Activated naive CD4-positive, alpha-beta T cell treated with anti-CD3 and anti-CD28 coated beads, Interleukin-2, amount 50 U/mL, for 72 hours (primary cell): ENCODE data around the gene LSM2. TPM values are rescaled to one million over a fixed set of nuclear protein-coding genes. Genes with fewer than 3 reads are reported as not detected.
"Not testable (repeated sequence)": the region's sequence is repeated elsewhere in the genome, so short reads cannot be mapped to it uniquely, and the experiment has no call there.

Experiments
- ATAC-seq, 2 donors: fragments of 150-1000 bp; cut with Tn5 transposase; 2 replicates each; pipeline ENCODE4 v1.10.0; 2021; ENCODE audit warnings: mild to moderate bottlenecking in 2 of 2, moderate library complexity in 2 of 2
- DNase-seq, 2 donors: peaks; one replicate each; pipeline ENCODE4 v3.0.0; 2021 to 2022; ENCODE audit warnings: low spot score in 2 of 2
- H3K27ac Mint-ChIP-seq, 2 donors: one replicate each; pipeline ENCODE4 v1.8.0; 2022; ENCODE audit warnings: mild to moderate bottlenecking in 2 of 2, mixed read lengths in 2 of 2
- H3K36me3 Mint-ChIP-seq, 2 donors: one replicate each; pipeline ENCODE4 v1.8.0; 2022; ENCODE audit warnings: mixed read lengths in 2 of 2
- H3K9me3 Mint-ChIP-seq, 2 donors: one replicate each; pipeline ENCODE4 v1.8.0; 2022; ENCODE audit warnings: mixed read lengths in 2 of 2
- total RNA-seq, 2 donors: library from RNA; stranded (reverse); gene quantifications; one replicate each; pipeline ENCODE4 v1.2.3, GENCODE V29; 2022

LSM2 gene
- total RNA-seq, 2 donors from 2014 or later, result 150 to 173 TPM

DNA sequence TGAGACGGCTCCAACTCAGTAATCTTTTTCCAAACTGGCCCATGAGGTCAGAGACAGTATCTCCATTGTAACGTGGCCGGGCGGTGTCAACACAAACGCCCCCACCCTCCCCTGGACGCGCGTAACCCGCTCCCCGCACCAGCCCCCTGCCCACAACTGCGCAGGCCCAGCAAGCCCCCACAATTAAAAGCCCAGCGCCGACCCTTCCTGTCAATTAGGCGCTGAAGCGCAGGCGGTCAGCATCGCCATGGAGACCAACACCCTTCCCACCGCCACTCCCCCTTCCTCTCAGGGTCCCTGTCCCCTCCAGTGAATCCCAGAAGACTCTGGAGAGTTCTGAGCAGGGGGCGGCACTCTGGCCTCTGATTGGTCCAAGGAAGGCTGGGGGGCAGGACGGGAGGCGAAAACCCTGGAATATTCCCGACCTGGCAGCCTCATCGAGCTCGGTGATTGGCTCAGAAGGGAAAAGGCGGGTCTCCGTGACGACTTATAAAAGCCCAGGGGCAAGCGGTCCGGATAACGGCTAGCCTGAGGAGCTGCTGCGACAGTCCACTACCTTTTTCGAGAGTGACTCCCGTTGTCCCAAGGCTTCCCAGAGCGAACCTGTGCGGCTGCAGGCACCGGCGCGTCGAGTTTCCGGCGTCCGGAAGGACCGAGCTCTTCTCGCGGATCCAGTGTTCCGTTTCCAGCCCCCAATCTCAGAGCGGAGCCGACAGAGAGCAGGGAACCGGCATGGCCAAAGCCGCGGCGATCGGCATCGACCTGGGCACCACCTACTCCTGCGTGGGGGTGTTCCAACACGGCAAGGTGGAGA lies 8.5 kb upstream of the LSM2 start, which contains the start of the genes HSPA1A and HSPA1L:
TSS of gene HSPA1A (plus strand) at position 519 of the 814 bp plus-strand sequence. CDS start at position 733, 214 bp downstream.
TSS of gene HSPA1L (minus strand) at position 259 of the 814 bp plus-strand sequence. CDS start 3,311 bp downstream, outside the sequence.
- Mint-ChIP-seq H3K27ac (peak within 1 kb of the TSS; percentile 88 to 98), H3K36me3 (peaks cover 7 to 27% of the 10 kb centered on the region in 2 donors), H3K9me3 (no peaks in the 10 kb centered on the region)
- DNase-seq (peak; percentile 70 to 80), ATAC-seq (peak; percentile 23 to 43)

DNA sequence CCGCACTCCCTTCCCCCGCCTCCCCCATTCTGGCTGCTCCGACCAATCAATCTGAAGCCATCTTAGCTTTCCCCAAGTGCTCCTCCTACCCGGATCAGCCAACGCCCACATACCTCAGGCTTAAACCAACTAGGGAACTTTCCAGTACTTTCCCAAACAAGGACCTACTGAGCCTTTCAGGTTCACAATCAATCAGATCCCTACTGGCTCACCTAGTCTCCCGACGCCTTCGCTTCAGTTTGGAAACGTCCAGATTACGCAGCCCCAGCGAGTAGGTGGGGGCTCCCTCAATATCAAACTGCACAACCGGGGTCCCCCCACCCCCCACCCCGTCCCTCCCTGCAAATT lies 7.9 kb upstream of the LSM2 start:
- Mint-ChIP-seq H3K36me3 (peaks cover 7 to 27% of the 10 kb centered on the region in 2 donors), H3K27ac (peak overlapping the region; percentile 88 to 94), H3K9me3 (no peaks in the 10 kb centered on the region)
- DNase-seq (peak; percentile 68 to 76), ATAC-seq (peak; percentile 42 to 61)

DNA sequence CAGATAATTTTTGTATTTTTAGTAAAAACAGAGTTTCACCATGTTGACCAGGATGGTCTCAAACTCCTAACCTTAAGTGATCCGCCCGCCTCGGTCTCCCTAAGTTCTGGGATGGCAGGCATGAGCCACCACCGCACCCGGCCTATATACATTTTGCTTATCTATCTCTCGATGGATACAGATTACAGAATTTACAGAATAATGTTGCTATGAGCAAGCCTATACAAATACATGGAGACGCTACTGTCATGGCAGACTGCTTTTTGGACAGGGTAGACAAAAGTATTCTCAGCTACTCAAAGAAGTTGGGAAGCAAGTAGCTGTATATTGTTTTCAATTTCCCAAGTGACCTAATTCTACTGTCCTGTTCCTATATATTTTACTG lies 6.7 kb upstream of the LSM2 start:
- ATAC-seq, result no peak
- H3K9me3 Mint-ChIP-seq, result no peaks in the 10 kb centered on the region
- H3K27ac Mint-ChIP-seq, result peak overlapping the region; percentile 88 to 98
- DNase-seq, result no peak
- peaks cover 7 to 23% of the 10 kb centered on the region in 2 donors for H3K36me3 Mint-ChIP-seq

DNA sequence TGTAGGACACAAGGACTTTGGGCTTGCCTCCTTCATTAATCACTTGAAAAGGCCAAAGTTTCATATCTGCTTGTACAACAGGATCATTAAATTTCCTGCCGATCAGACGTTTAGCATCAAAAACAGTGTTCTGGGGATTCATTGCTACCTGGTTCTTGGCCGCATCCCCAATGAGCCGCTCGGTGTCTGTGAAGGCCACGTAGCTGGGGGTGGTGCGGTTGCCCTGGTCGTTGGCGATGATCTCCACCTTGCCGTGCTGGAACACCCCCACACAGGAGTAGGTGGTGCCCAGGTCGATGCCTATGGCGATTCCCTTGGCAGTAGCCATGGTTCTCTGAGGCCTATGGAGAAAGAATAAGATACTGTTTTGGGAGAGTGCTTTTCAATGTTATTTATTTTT lies 4.9 kb upstream of the LSM2 start:
- no peaks in the 10 kb centered on the region for H3K9me3 Mint-ChIP-seq
- DNase-seq (no peak), ATAC-seq (no peak)
- peaks cover under 1 to 13% of the 10 kb centered on the region in 2 donors for H3K36me3 Mint-ChIP-seq
- H3K27ac Mint-ChIP-seq, result peak overlapping the region in 1 of 2 donors; percentile 98

DNA sequence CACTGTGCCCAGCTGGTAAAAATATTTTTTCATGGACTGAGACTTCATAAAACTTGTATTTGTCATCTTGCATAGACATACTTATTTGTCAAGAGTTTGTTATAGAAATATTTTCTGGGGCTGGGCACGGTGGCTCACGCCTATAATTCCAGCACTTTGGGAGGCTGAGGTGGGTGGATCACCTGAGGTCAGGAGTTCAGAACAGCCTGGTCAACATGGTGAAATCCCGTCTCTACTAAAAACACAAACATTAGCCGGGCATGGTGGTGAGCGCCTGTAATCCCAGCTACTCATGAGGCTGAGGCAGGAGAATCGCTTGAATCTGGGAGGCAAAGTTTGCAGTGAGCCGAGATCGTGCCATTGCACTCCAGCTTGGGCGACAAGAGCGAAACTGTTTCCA lies 1.8 kb upstream of the LSM2 start:
- DNase-seq, ATAC-seq, H3K9me3 Mint-ChIP-seq, H3K27ac Mint-ChIP-seq: not testable (repeated sequence)
- H3K36me3 Mint-ChIP-seq, result peaks cover 11% of the 10 kb centered on the region in 2 donors

DNA sequence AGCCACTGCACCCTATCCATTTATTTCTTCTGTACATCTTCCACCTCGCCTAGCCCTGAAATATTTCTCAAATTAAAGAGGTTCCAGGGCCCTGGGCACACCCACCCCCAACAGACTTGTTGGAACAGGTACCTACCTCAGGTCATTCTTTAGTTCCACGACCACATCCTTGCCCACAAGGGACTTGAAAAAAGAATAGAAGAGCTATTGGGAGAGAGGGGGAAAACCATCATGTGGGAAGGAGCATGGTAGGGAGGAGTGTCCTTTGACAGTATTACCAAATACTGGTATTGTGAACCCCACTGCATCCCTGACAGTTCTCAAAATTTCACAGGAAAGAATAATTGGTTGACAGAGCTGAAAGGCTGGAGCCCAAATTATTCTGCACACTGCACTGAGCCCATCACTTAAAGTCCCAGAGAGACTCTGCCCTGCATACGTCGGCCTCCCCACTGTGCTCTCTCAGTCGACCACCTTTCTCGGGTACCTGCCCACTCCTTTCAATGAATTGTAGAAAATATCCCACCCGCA lies 762 bp downstream of the LSM2 start:
- Mint-ChIP-seq H3K27ac (peak overlapping the region; percentile 95 to 96), H3K36me3 (peaks cover 11 to 22% of the 10 kb centered on the region in 2 donors), H3K9me3 (no peaks in the 10 kb centered on the region)
- DNase-seq, result no peak
- ATAC-seq, result peak; percentile 12 to 13

- not testable (repeated sequence) for DNase-seq, H3K27ac Mint-ChIP-seq, H3K9me3 Mint-ChIP-seq, ATAC-seq
- H3K36me3 Mint-ChIP-seq, result peaks cover 6 to 19% of the 10 kb centered on the region in 2 donors
These were observed 5.5 kb downstream of the LSM2 start for GRCh38 chr6:31801031-31801927.

- Mint-ChIP-seq H3K36me3 (peaks cover 0 to 19% of the 10 kb centered on the region in 2 donors), H3K9me3 (no peaks in the 10 kb centered on the region), H3K27ac (no peak overlapping the region)
- ATAC-seq, result no peak
- DNase-seq, result no peak
These were observed 7.0 kb downstream of the LSM2 start for GRCh38 chr6:31799781-31800180.

DNA sequence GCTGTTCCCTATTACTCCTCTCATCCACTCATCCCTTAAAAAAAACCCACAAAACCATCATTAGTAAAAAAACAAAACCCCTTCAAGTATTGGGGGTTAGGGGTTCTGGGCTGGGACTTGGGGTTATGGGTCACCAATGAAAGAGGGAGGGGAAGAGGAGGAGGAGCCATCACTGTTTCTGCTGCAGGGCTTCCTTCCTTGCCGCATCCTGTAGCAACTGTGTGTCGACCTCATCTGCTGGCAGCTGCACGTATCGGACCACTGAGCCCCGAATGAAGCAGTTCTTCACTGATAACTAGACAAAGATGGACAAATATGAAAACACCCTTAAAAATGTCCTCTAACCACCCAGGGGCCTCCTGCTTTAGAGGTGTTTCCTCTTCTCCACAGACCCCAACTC lies 9.2 kb downstream of the LSM2 start:
- Mint-ChIP-seq H3K27ac (peak overlapping the region; percentile 13 to 79), H3K9me3 (no peaks in the 10 kb centered on the region), H3K36me3 (peaks cover 0 to 12% of the 10 kb centered on the region in 2 donors)
- ATAC-seq, result no peak
- DNase-seq, result no peak

DNA sequence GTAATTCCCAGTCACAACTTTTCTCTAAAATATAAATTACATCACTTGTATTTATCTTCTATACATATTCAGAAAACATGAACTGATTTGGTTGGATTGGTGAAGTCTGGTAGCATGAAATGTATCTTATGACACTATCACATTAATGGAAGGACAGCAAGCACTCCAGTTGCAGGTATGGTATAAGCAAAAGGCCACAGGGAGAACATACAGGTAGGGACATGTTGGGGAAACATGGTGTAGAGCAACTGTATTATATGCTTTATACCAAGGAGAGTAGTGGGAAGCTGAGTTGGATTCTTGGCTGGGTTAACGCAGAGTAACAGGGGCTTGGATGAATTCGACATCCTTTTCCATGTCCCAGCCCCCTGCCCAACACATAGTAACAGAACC lies 9.8 kb downstream of the LSM2 start:
- DNase-seq (no peak), ATAC-seq (no peak)
- Mint-ChIP-seq H3K27ac (peak overlapping the region; percentile 13), H3K36me3 (peaks cover 0 to 12% of the 10 kb centered on the region in 2 donors), H3K9me3 (no peaks in the 10 kb centered on the region)

- ATAC-seq, result peak; percentile 91 to 92
- Mint-ChIP-seq H3K9me3 (no peaks in the 10 kb centered on the region), H3K36me3 (peaks cover under 1 to 8% of the 10 kb centered on the region in 2 donors), H3K27ac (peak within 1 kb of the TSS; percentile 91 to 100)
- DNase-seq, result peak; percentile 87 to 92
These were observed 11.0 kb downstream of the LSM2 start, which contains the start of gene VARS1 for GRCh38 chr6:31795616-31796298. VARS1 (minus strand) TSS chr6:31795752; CDS start chr6:31795217, 535 bp downstream.

- ATAC-seq (peak in 1 of 2 donors; percentile 1), DNase-seq (no peak)
- peaks cover 5 to 12% of the 10 kb centered on the region in 2 donors for H3K36me3 Mint-ChIP-seq
- no peaks in the 10 kb centered on the region for H3K9me3 Mint-ChIP-seq
- H3K27ac Mint-ChIP-seq, result peak overlapping the region; percentile 91 to 100
These were observed 11.7 kb downstream of the LSM2 start for GRCh38 chr6:31794866-31795615.

- peak overlapping the region; percentile 81 to 91 for H3K27ac Mint-ChIP-seq
- ATAC-seq, result no peak
- DNase-seq, result no peak
- H3K9me3 Mint-ChIP-seq, result no peaks in the 10 kb centered on the region
- H3K36me3 Mint-ChIP-seq, result peaks cover 5 to 16% of the 10 kb centered on the region in 2 donors
These were observed 12.4 kb downstream of the LSM2 start for GRCh38 chr6:31794294-31794865.

- peaks cover 5 to 18% of the 10 kb centered on the region in 2 donors for H3K36me3 Mint-ChIP-seq
- not testable (repeated sequence) for ATAC-seq, H3K9me3 Mint-ChIP-seq, DNase-seq
- peak overlapping the region; percentile 18 to 91 for H3K27ac Mint-ChIP-seq
These were observed 12.9 kb downstream of the LSM2 start for GRCh38 chr6:31793927-31794245.

- DNase-seq (no peak), ATAC-seq (peak in 1 of 2 donors; percentile 26)
- Mint-ChIP-seq H3K9me3 (no peaks in the 10 kb centered on the region), H3K36me3 (peaks cover 5 to 18% of the 10 kb centered on the region in 2 donors), H3K27ac (peak overlapping the region in 1 of 2 donors; percentile 91)
These were observed 14.0 kb downstream of the LSM2 start for GRCh38 chr6:31792761-31793171.
